Measurements from ENCODE around the gene CTNNA3. TPM values are rescaled to one million over a fixed set of nuclear protein-coding genes. Genes with fewer than 3 reads are reported as not detected.

Gene CTNNA3
- total and polyA plus RNA-seq, 5 experiments from 2014 or later, result not detected

GRCh38 chr10:66928776-66929175, 767.2 kb downstream of the CTNNA3 start:
- Mint-ChIP-seq H3K27ac (no peak overlapping the region), H3K27me3 (peaks cover 20 to 38% (median 24%) of the 10 kb centered on the region in 5 donors), H3K36me3 (peaks cover 0 to 5% (median 0%) of the 10 kb centered on the region in 3 donors), H3K4me3 (no peak overlapping the region), H3K9me3 (peaks cover 0 to 3% (median 0%) of the 10 kb centered on the region in 9 donors), H3K4me1 (no peaks in the 10 kb centered on the region)
- POLR2A ChIA-PET, result no interaction called here
- DNase-seq, result no peak
- ATAC-seq, result no peak

GRCh38 chr10:66927971-66928770, 767.8 kb downstream of the CTNNA3 start:
- no peak for ATAC-seq
- Mint-ChIP-seq H3K4me3 (no peak overlapping the region), H3K36me3 (peaks cover 0 to 5% (median 0%) of the 10 kb centered on the region in 3 donors), H3K9me3 (peaks cover 0 to 3% (median 0%) of the 10 kb centered on the region in 9 donors), H3K4me1 (no peaks in the 10 kb centered on the region), H3K27me3 (peaks cover 20 to 38% (median 24%) of the 10 kb centered on the region in 5 donors), H3K27ac (no peak overlapping the region)
- DNase-seq, result no peak
- POLR2A ChIA-PET, result no interaction called here

GRCh38 chr10:66927251-66927935, 768.6 kb downstream of the CTNNA3 start:
- Mint-ChIP-seq H3K9me3 (peaks cover 0 to 3% (median 0%) of the 10 kb centered on the region in 9 donors), H3K4me1 (no peaks in the 10 kb centered on the region), H3K27ac (no peak overlapping the region), H3K4me3 (no peak overlapping the region), H3K36me3 (peaks cover 0 to 5% (median 0%) of the 10 kb centered on the region in 3 donors), H3K27me3 (peaks cover 20 to 38% (median 26%) of the 10 kb centered on the region in 5 donors)
- POLR2A ChIA-PET, result no interaction called here
- ATAC-seq, result no peak
- no peak for DNase-seq

GRCh38 chr10:66926841-66927240, 769.2 kb downstream of the CTNNA3 start:
- Mint-ChIP-seq H3K9me3 (peaks cover 0 to 3% (median 0%) of the 10 kb centered on the region in 9 donors), H3K4me1 (no peaks in the 10 kb centered on the region), H3K27ac (no peak overlapping the region), H3K4me3 (no peak overlapping the region), H3K27me3 (peaks cover 18 to 38% (median 23%) of the 10 kb centered on the region in 5 donors), H3K36me3 (peaks cover 0 to 5% (median 0%) of the 10 kb centered on the region in 3 donors)
- no peak for ATAC-seq
- DNase-seq, result no peak
- POLR2A ChIA-PET, result no interaction called here

- no peak within 1 kb of the TSS for H3K4me3 Mint-ChIP-seq
- ATAC-seq (peak in 1 of 2 donors; percentile 36), DNase-seq (no peak)
- peaks cover 0 to 7% (median 3%) of the 10 kb centered on the region in 9 donors for H3K9me3 Mint-ChIP-seq
- H3K36me3 Mint-ChIP-seq, result peaks cover 0 to 5% (median 0%) of the 10 kb centered on the region in 3 donors
- peaks cover 18 to 35% (median 20%) of the 10 kb centered on the region in 5 donors for H3K27me3 Mint-ChIP-seq
- POLR2A ChIA-PET, result no interaction called here
- no peak within 1 kb of the TSS for H3K27ac Mint-ChIP-seq
- H3K4me1 Mint-ChIP-seq, result no peaks in the 10 kb centered on the region
These were observed 769.9 kb downstream of the CTNNA3 start, which contains the start of gene LRRTM3 for GRCh38 chr10:66925896-66926715. Gene LRRTM3 (plus strand): TSS chr10:66926036.

- H3K4me3 Mint-ChIP-seq, result no peak overlapping the region
- peaks cover 0 to 5% (median 0%) of the 10 kb centered on the region in 3 donors for H3K36me3 Mint-ChIP-seq
- H3K9me3 Mint-ChIP-seq, result peaks cover 0 to 12% (median 3%) of the 10 kb centered on the region in 9 donors
- ATAC-seq (no peak), DNase-seq (no peak)
- POLR2A ChIA-PET, result no interaction called here
- no peaks in the 10 kb centered on the region for H3K4me1 Mint-ChIP-seq
- peaks cover 18 to 31% (median 20%) of the 10 kb centered on the region in 5 donors for H3K27me3 Mint-ChIP-seq
- H3K27ac Mint-ChIP-seq, result no peak overlapping the region
These were observed 770.6 kb downstream of the CTNNA3 start for GRCh38 chr10:66925373-66925772.

GRCh38 chr10:66924674-66925345, 771.2 kb downstream of the CTNNA3 start:
- no peak for DNase-seq
- Mint-ChIP-seq H3K27ac (no peak overlapping the region), H3K36me3 (peaks cover 0 to 5% (median 0%) of the 10 kb centered on the region in 3 donors), H3K9me3 (peaks cover 0 to 12% (median 3%) of the 10 kb centered on the region in 9 donors), H3K4me3 (no peak overlapping the region), H3K27me3 (peaks cover 18 to 30% (median 20%) of the 10 kb centered on the region in 5 donors), H3K4me1 (no peaks in the 10 kb centered on the region)
- POLR2A ChIA-PET, result no interaction called here
- no peak for ATAC-seq

- POLR2A ChIA-PET, result no interaction called here
- Mint-ChIP-seq H3K9me3 (peaks cover 0 to 12% (median 0%) of the 10 kb centered on the region in 9 donors), H3K4me1 (no peaks in the 10 kb centered on the region)
These were observed 776.7 kb downstream of the CTNNA3 start for GRCh38 chr10:66919248-66919647.

GRCh38 chr10:66917104-66917503, 778.9 kb downstream of the CTNNA3 start:
- no peak for ATAC-seq

More at GRCh38 chr10:66919248-66919647, 776.7 kb downstream of the CTNNA3 start:
- no peak overlapping the region for H3K4me3 Mint-ChIP-seq
- no peaks in the 10 kb centered on the region for H3K36me3 Mint-ChIP-seq
- ATAC-seq, result no peak
- H3K27me3 Mint-ChIP-seq, result peaks cover 0 to 5% (median 0%) of the 10 kb centered on the region in 5 donors
- H3K27ac Mint-ChIP-seq, result no peak overlapping the region
- no peak for DNase-seq

GRCh38 chr10:66916030-66916429, 780.0 kb downstream of the CTNNA3 start:
- Mint-ChIP-seq H3K4me1 (no peaks in the 10 kb centered on the region), H3K27me3 (peaks cover 0 to 3% (median 0%) of the 10 kb centered on the region in 5 donors), H3K9me3 (peaks cover 0 to 8% (median 0%) of the 10 kb centered on the region in 9 donors), H3K4me3 (no peak overlapping the region), H3K36me3 (no peaks in the 10 kb centered on the region), H3K27ac (no peak overlapping the region)
- POLR2A ChIA-PET, result no interaction called here
- DNase-seq (no peak), ATAC-seq (no peak)

More at GRCh38 chr10:66917104-66917503, 778.9 kb downstream of the CTNNA3 start:
- Mint-ChIP-seq H3K27ac (no peak overlapping the region), H3K27me3 (peaks cover 0 to 3% (median 0%) of the 10 kb centered on the region in 5 donors), H3K9me3 (peaks cover 0 to 12% (median 0%) of the 10 kb centered on the region in 9 donors), H3K4me3 (no peak overlapping the region), H3K36me3 (no peaks in the 10 kb centered on the region), H3K4me1 (no peaks in the 10 kb centered on the region)
- no peak for DNase-seq
- POLR2A ChIA-PET, result no interaction called here

- no peak for ATAC-seq
- no peaks in the 10 kb centered on the region for H3K36me3 Mint-ChIP-seq
- no peaks in the 10 kb centered on the region for H3K4me1 Mint-ChIP-seq
- POLR2A ChIA-PET, result no interaction called here
- H3K4me3 Mint-ChIP-seq, result no peak overlapping the region
- peaks cover 0 to 3% (median 0%) of the 10 kb centered on the region in 5 donors for H3K27me3 Mint-ChIP-seq
- H3K27ac Mint-ChIP-seq, result no peak overlapping the region
- no peak for DNase-seq
- peaks cover 0 to 8% (median 0%) of the 10 kb centered on the region in 9 donors for H3K9me3 Mint-ChIP-seq
These were observed 785.3 kb downstream of the CTNNA3 start for GRCh38 chr10:66910671-66911070.

- Mint-ChIP-seq H3K36me3 (no peaks in the 10 kb centered on the region), H3K4me3 (no peak overlapping the region), H3K4me1 (no peaks in the 10 kb centered on the region), H3K27ac (no peak overlapping the region), H3K9me3 (peaks cover 0 to 22% (median 2%) of the 10 kb centered on the region in 9 donors), H3K27me3 (peaks cover 0 to 2% (median 0%) of the 10 kb centered on the region in 5 donors)
- DNase-seq (no peak), ATAC-seq (no peak)
- POLR2A ChIA-PET, result no interaction called here
These were observed 803.1 kb downstream of the CTNNA3 start for GRCh38 chr10:66892871-66893270.

Data from naive thymus-derived CD8-positive, alpha-beta T cell (primary cell).